ENCODE measurements around the gene MYH15.

Gene MYH15

DNA sequence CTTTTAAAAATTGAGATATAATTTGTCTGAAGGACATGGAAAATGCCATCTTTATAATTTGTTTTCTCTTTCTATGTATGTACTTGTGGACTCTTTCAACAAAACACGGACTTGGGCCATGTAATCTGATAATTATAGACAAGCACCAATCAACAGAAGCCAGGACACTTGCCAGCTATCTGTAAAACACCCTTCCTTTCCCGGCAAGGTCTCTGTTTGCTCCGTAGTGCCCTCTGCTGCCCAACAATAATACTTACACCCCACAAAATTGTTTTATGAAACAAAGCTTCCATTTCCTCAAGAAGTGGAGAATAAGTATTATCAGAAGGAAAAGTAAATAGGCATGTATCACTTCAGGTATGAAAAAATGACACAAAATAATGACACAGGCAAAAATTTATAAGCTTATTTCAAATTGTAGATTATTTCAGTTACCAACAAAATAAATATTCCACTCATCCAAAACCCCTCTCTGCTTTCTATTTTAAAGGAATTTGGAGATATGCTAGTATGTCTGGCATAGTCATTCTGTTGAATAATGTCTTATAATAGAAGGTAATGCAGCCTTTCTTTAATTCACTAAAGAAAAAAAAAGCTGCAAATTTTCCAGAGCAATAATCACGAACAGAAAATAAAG lies 32.8 kb downstream of the MYH15 start:
- TF ChIP-seq CTCF (IDR thresholded peaks at IDR 0.05; ENCODE audit: low read depth, low read length), result peak; percentile 56

DNA sequence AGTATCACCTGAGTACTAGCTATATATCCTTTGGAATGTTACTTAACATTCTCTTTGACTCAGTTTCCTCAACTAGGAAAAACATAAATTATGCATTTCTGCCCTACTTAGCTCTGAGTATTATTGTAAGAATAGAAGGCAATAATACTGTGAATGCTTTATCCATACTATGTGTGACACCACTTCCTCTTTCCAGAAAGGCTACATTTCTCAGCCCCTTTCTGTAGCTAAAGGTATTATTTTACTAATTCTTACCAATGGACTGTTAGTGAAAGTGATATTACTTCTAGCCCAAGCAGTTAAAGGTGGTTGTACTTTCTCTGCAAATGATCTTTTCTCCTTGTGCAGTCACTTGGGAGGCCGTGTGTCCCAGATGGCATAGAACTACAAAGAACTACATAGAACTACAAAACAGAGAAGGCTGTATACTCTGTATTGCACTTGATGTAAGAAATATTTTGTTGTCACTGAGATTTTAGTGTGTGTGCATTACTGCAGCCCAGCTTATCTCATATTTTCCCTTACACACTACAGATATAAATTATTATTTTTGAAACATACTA lies 35.1 kb downstream of the MYH15 start:
- TF ChIP-seq CTCF (IDR thresholded peaks at IDR 0.05; ENCODE audit: low read depth, low read length), result no peak
- H3K4me3 ChIP-seq (ENCODE audit: low read depth, low read length), result no peak overlapping the region

More for the DNA sequence above, 32.8 kb downstream of the MYH15 start:
- H3K4me3 ChIP-seq (ENCODE audit: low read depth, low read length), result no peak overlapping the region

GRCh38 chr3:108474581-108474980 lies 35.8 kb downstream of the MYH15 start:
- TF ChIP-seq CTCF (IDR thresholded peaks at IDR 0.05; ENCODE audit: low read depth, low read length), result no peak
- H3K4me3 ChIP-seq (ENCODE audit: low read depth, low read length), result no peak overlapping the region

DNA sequence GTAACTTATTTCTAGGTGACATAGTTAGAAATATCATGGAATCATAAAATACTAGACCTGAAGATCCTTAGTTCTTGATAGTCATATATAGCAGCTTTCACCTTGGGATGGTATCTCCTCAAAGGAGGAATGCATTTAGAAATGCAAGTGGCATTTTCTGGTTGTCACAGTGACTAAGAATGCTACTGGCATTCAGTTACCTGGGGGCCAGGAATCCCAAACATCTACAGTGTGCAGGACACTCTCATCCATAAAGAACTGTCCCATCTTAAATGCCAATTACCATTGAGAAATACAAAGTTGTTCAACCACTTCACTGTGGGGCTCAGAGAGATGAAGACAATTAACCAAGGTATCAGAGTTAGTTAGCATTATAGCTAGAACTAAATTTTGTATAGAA lies 36.7 kb downstream of the MYH15 start:
- no peak for TF ChIP-seq CTCF (IDR thresholded peaks at IDR 0.05; ENCODE audit: low read depth, low read length)
- H3K4me3 ChIP-seq (ENCODE audit: low read depth, low read length), result no peak overlapping the region

- no peak for TF ChIP-seq CTCF (IDR thresholded peaks at IDR 0.05; ENCODE audit: low read depth, low read length)
- peak overlapping the region; percentile 7; the same call in 1 of the 2 replicates for H3K4me3 ChIP-seq (ENCODE audit: low read depth, low read length)
Observed at GRCh38 chr3:108472001-108472591, 38.3 kb downstream of the MYH15 start.

DNA sequence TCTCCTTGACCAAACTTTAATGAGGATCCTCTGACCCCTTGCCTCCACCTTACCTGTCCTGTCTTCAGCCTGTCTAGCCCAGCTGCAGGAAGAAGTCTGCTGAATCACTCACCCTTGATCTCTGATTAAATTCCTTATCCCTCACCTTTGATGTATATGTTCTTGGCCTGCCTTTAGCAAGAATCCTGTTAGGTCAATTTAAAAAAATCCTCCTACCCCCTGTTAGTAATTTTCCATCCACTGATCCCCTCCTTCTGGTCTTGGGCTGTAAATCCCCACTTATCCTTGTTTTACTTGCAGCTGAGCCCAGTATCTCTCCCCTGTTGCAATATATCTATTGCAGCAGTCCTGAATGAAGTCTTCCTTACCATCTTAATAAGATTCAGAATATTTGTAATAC lies 39.0 kb downstream of the MYH15 start:
- TF ChIP-seq CTCF (IDR thresholded peaks at IDR 0.05; ENCODE audit: low read depth, low read length), result no peak
- no peak overlapping the region for H3K4me3 ChIP-seq (ENCODE audit: low read depth, low read length)

DNA sequence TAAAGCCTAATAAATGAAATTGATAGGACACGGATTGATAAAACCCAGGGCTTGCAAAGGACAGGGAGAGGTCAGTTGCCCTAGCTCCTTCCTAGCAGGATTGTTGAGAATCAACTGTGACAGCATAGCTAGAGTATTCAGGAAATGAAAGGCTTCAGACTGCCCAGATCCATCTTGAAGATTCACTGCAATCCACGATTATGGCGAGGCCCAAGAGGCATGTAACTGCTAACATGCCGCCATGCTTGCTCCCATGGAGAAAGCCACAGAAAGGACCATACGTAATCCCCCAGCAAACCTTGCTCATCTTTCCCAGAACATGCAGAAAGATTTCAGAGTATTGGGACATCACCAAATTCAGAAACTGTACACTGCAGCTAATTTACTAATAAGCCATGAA lies 41.3 kb downstream of the MYH15 start:
- no peak overlapping the region for H3K4me3 ChIP-seq (ENCODE audit: low read depth, low read length)
- TF ChIP-seq CTCF (IDR thresholded peaks at IDR 0.05; ENCODE audit: low read depth, low read length), result no peak

Data from WI38 (cell line).